DND-41 (cell line): ENCODE measurements around the gene ST14.

Source experiments
- CTCF ChIP-seq: IDR thresholded peaks from 2 replicates; pipeline ENCODE4 v1.5.1; 2012; ENCODE audit warnings: borderline replicate concordance, low read length, moderate library complexity, mild to moderate bottlenecking; ENCODE audit not compliant: poor library complexity, severe bottlenecking; ENCODE audit errors: extremely low read depth
- EZH2 ChIP-seq: IDR thresholded peaks from 3 replicates; pipeline ENCODE4 v1.6.1; 2012; ENCODE audit warnings: borderline replicate concordance, low read depth, mild to moderate bottlenecking, moderate library complexity, low read length, inconsistent platforms; ENCODE audit not compliant: severe bottlenecking

- TF ChIP-seq CTCF (no peak), EZH2 (no peak)
These were observed 60.9 kb downstream of the ST14 start for GRCh38 chr11:130220311-130221035.
